Ectodermal cell (in vitro differentiated cells): Measurements from ENCODE around the gene DNAL4.

Experiments used
- H3K27ac ChIP-seq: 2 replicates; pipeline ENCODE4 v1.7.0; 2013; ENCODE audit warnings: mild to moderate bottlenecking, low read depth, low read length; ENCODE audit not compliant: insufficient read depth, poor library complexity, severe bottlenecking
- H3K27me3 ChIP-seq: 2 replicates; pipeline ENCODE4 v1.7.0; 2013; ENCODE audit warnings: mild to moderate bottlenecking, low read length; ENCODE audit not compliant: insufficient read depth, control insufficient read depth, poor library complexity, severe bottlenecking
- H3K36me3 ChIP-seq: one replicate; pipeline ENCODE4 v1.7.0; 2013; ENCODE audit warnings: low read length; ENCODE audit not compliant: control insufficient read depth, insufficient read depth
- H3K4me1 ChIP-seq: one replicate; pipeline ENCODE4 v1.7.0; 2013; ENCODE audit warnings: low read length; ENCODE audit not compliant: control insufficient read depth, insufficient read depth
- H3K4me3 ChIP-seq: 2 replicates; pipeline ENCODE4 v1.7.0; 2013; ENCODE audit warnings: low read depth, low read length, control low read depth; ENCODE audit not compliant: insufficient read depth
- H3K9me3 ChIP-seq: 2 replicates; pipeline ENCODE4 v1.7.0; 2013; ENCODE audit warnings: mild to moderate bottlenecking, low read length, moderate library complexity; ENCODE audit not compliant: control insufficient read depth
- WGBS, 2 experiments: methylation state at CpG; one replicate each; pipeline ENCODE4 v1.1.7; 2013; ENCODE audit warnings: missing lambda C conversion rate in 2 of 2; 5-methylcytosine and 5-hydroxymethylcytosine counted together

DNAL4 gene

GRCh38 chr22:38774496-38775166, 19.3 kb downstream of the DNAL4 start:
- H3K4me3 ChIP-seq, result no peak overlapping the region
- H3K9me3 ChIP-seq, result no peaks in the 10 kb centered on the region
- no peak overlapping the region for H3K27ac ChIP-seq
- peaks cover 6% of the 10 kb centered on the region for H3K4me1 ChIP-seq
- H3K36me3 ChIP-seq, result no peaks in the 10 kb centered on the region
- 92 to 94% methylated on average over 11 of the region's 11 CpGs for WGBS, 2 experiments
- H3K27me3 ChIP-seq, result no peaks in the 10 kb centered on the region

- 92 to 93% methylated on average over 4 of the region's 4 CpGs for WGBS, 2 experiments
- Histone ChIP-seq H3K4me1 (peaks cover 6% of the 10 kb centered on the region), H3K9me3 (no peaks in the 10 kb centered on the region), H3K4me3 (no peak overlapping the region), H3K27me3 (no peaks in the 10 kb centered on the region), H3K36me3 (no peaks in the 10 kb centered on the region), H3K27ac (no peak overlapping the region)
Observed at GRCh38 chr22:38773363-38773946, 20.5 kb downstream of the DNAL4 start.

GRCh38 chr22:38772623-38772873, 21.4 kb downstream of the DNAL4 start:
- 90 to 92% methylated on average over 8 of the region's 8 CpGs for WGBS, 2 experiments
- Histone ChIP-seq H3K9me3 (no peaks in the 10 kb centered on the region), H3K36me3 (no peaks in the 10 kb centered on the region), H3K4me3 (no peak overlapping the region), H3K27ac (no peak overlapping the region), H3K27me3 (no peaks in the 10 kb centered on the region), H3K4me1 (peaks cover 6% of the 10 kb centered on the region)

- Histone ChIP-seq H3K9me3 (no peaks in the 10 kb centered on the region), H3K4me3 (no peak overlapping the region), H3K36me3 (no peaks in the 10 kb centered on the region), H3K4me1 (peaks cover 1% of the 10 kb centered on the region), H3K27me3 (no peaks in the 10 kb centered on the region), H3K27ac (no peak overlapping the region)
- 89 to 91% methylated on average over 16 of the region's 16 CpGs for WGBS, 2 experiments
Observed at GRCh38 chr22:38770257-38770949, 23.5 kb downstream of the DNAL4 start.

GRCh38 chr22:38768036-38768435, 25.9 kb downstream of the DNAL4 start:
- Histone ChIP-seq H3K27ac (no peak overlapping the region), H3K27me3 (no peaks in the 10 kb centered on the region), H3K4me1 (no peaks in the 10 kb centered on the region), H3K9me3 (no peaks in the 10 kb centered on the region), H3K4me3 (no peak overlapping the region), H3K36me3 (no peaks in the 10 kb centered on the region)
- 92 to 94% methylated on average over 11 of the region's 11 CpGs for WGBS, 2 experiments

- Histone ChIP-seq H3K4me1 (no peaks in the 10 kb centered on the region), H3K27me3 (no peaks in the 10 kb centered on the region), H3K27ac (no peak overlapping the region), H3K9me3 (no peaks in the 10 kb centered on the region), H3K36me3 (no peaks in the 10 kb centered on the region), H3K4me3 (no peak overlapping the region)
- WGBS, 2 experiments, result 91 to 94% methylated on average over 9 of the region's 9 CpGs
Observed at GRCh38 chr22:38767313-38767712, 26.6 kb downstream of the DNAL4 start.

- no peaks in the 10 kb centered on the region for H3K4me1 ChIP-seq
- H3K9me3 ChIP-seq, result no peaks in the 10 kb centered on the region
- H3K4me3 ChIP-seq, result no peak overlapping the region
- no peak overlapping the region for H3K27ac ChIP-seq
- no peaks in the 10 kb centered on the region for H3K27me3 ChIP-seq
- no peaks in the 10 kb centered on the region for H3K36me3 ChIP-seq
- WGBS, 2 experiments, result 58 to 61% methylated on average over 14 of the region's 14 CpGs
Observed at GRCh38 chr22:38766076-38766777, 27.7 kb downstream of the DNAL4 start.

- Histone ChIP-seq H3K4me3 (no peak overlapping the region), H3K36me3 (no peaks in the 10 kb centered on the region), H3K4me1 (peaks cover 13% of the 10 kb centered on the region), H3K27me3 (no peaks in the 10 kb centered on the region), H3K27ac (no peak overlapping the region), H3K9me3 (no peaks in the 10 kb centered on the region)
- WGBS, 2 experiments, result 75 to 79% methylated on average over 10 to 11 of the region's 11 CpGs
Observed at GRCh38 chr22:38762551-38762983, 31.4 kb downstream of the DNAL4 start.

GRCh38 chr22:38761202-38762162, 32.5 kb downstream of the DNAL4 start:
- WGBS, 2 experiments, result 86 to 87% methylated on average over 20 of the region's 20 CpGs
- Histone ChIP-seq H3K4me3 (no peak overlapping the region), H3K27ac (no peak overlapping the region), H3K4me1 (peaks cover 13% of the 10 kb centered on the region), H3K9me3 (no peaks in the 10 kb centered on the region), H3K36me3 (no peaks in the 10 kb centered on the region), H3K27me3 (peaks cover 10% of the 10 kb centered on the region)
